GM21723 (cell line): Measurements from ENCODE around the gene SGMS1.
A peak's percentile ranks its signal among the peaks of the same experiment; 100 is the strongest.
"Not testable (repeated sequence)": the region's sequence is repeated elsewhere in the genome, so short reads cannot be mapped to it uniquely, and the experiment has no call there.

Experiments used
- ATAC-seq: cut with Tn5 transposase; IDR thresholded peaks from one replicate; pipeline ENCODE4 v1.9.1; 2021; ENCODE audit warnings: mild to moderate bottlenecking, moderate library complexity; ENCODE audit not compliant: unreplicated experiment

SGMS1 gene

DNA sequence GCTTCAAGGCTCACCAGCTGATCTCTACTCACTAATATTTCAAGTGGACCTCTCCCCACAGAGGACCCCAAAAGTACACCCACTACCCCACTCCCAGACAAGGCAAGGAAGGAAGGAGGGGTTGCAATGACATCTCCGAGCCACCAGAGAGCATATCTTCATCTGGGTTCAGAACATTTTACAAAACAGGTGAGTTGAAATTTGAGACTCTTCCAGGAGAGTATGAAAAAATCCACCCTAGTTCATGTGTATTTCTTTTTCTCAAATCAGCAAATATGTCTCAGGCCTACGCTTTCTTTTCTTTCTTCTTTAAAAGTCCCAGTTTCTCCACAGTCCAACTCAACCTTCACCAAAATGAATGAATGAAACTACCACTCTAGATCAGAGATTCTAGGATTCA is 61.9 kb downstream of the SGMS1 start:
- ATAC-seq = no peak

DNA sequence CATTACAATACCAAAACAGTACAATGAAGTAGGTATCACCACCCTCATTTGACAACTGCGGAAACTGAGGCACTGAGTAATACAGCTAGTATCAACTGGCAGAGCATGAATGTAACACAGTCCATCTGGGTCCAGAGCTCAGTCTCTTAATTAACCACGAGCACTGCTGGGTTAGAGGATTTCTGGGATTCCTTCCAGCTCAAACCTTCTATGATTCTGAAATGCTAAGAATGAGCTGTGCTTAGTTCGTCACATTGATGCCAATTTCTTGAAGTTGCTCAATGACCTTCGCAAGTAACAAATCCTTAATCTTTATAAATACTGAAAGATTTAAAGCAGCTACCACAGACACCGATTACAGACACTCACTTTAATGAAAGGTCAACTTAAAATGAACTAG is 62.5 kb downstream of the SGMS1 start:
- no peak for ATAC-seq

DNA sequence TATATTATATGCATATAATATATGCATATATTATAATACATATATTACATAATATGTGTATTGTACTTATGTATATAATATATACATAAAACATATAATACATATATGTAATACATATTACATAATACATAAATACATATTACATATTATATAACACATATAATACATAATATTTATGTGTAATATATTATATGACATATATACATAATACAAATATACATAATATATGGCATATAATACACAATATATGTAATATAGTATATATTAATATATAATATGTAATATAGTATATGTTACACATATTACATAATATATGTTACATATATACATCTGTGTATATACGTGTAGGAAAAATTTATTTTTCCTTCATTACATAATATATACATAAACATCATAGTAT is 63.4 kb downstream of the SGMS1 start:
- ATAC-seq = no peak

DNA sequence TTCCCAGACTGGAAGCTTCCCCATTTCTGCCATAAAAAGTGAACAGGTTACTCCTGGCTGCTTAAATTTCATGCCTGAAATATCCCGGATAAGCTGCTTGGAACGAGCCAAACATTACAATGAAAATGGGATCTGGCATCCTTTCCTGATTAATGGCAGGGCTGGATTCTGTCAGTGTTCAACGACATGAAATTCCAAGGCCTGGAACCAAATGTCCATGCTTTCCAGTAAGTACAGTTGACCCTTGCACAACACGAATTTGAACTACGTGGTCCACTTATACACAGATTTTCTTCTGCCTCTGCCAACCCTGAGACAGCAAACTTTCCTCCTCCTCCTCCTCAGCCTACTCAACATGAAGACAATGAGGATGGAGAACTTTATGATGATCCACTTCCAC is 65.4 kb downstream of the SGMS1 start:
- ATAC-seq = no peak

DNA sequence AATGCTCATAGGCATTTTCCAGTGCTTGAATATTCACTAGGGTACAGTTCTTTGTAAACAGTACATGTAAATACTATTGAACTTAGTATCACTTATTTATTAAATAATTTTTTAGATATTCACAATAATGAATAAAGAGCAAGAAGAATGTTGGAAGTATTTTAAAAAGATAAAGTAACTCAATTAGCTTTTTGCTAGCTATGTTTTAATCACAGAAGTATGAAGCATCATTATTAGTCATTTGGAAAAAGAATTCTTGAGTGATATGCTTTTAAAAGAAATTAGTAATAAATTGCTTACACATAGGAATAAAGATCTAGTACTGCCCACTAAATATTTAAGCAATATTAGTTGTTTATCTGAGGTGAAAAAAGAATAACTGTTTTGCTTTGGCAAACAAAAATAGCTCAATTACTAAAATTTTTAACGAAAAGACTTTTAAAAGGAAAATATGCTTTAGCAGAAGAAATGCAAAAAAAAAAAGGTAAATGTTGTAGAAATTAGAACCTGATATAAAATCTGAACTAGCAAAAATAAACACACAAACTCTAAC is 66.5 kb downstream of the SGMS1 start:
- no peak for ATAC-seq

DNA sequence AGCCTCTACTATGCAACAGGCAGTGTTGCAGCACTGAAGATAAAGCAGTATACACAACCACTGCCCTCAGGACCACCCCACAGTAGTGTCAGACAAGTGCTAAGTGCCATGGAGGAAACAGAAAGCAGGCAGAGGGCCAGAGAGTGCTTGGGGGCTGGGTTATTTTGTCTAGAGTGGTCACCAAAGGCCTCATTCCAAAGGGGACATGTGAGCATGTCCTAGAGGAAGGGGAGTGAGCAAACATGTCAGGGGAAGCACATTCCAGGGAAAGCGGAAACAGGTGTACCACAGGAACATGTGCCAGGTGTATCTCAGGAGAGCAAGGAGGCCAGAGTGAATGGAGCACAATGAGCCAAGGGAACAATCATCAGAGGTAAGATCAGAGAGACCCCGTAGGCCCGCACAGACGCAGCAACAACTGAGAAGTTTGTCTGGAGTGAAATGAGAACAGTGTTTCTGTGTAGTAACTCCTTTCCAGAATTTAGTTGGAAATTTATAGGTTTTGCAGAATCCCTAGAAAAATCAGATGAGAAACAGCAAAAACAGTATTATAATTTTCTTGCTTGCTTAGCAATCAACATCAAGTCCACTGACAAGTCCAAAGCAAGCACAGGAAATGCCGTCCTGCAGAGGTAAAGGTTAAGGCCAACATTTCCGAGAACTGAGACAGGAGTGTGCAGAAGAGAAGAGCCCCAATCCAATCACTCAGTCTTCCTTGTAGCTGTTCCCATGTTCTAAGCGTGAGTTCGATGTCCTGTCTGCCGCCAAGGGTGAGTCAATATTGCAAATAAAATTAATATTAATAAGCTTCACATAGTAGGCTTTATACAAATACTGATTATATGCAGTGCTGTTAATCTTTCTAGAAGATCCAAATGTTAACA is 67.3 kb downstream of the SGMS1 start:
- ATAC-seq = no peak

DNA sequence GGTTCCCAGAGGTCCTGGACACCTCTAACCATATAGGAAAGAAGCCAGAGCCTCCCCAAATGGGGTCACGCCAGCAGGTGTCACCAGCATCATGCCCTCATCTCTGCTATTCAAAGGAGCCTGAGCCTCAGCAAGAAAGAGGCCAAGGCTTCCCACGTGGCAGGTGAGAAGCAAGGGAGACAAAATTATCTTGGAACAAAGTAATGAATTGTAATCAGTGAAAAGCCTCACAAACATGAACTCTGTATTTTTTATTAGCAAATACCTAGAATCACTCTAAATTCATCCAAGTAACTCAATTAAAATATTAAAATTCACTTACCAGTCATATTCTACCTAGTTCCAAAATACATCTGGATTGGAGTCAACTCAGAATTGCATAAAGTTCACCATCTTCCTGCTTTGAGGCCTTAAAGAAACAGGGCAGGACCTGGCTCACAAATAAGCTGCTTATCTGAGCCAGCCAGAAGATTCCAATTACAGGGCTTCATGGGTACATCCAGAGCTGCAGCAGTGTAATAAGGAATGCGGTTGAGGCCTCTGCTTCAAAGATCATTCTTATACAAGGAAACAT is 68.7 kb downstream of the SGMS1 start:
- ATAC-seq = no peak

DNA sequence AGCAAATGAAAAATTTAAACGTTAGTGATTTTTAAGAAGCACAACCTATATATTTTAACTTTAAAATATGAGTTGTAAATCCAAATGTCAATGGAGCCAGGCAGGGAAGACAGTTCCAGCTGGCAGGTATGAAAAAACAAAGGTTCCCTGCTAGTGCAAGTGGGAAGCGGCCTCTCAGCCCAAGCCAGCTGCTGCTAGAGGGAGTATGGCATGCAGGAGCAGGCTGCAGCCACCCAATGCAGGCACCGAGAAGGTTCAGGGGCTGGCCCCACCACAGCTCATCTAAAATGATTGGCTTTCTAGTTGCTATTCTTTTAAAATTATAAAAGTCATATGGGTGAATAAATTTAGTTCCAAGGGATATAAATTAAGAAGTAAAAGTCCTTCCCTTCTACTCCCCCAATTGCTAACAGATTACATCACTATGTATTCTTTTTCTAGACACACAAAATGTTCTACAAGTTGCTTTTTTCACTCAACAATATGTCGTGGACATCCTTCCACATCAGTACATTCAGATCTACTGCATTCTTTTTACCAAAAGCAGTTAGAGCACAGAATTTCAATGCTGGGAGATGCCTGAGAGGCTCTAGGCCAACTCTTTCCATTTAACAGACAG is 69.3 kb downstream of the SGMS1 start:
- ATAC-seq = no peak

DNA sequence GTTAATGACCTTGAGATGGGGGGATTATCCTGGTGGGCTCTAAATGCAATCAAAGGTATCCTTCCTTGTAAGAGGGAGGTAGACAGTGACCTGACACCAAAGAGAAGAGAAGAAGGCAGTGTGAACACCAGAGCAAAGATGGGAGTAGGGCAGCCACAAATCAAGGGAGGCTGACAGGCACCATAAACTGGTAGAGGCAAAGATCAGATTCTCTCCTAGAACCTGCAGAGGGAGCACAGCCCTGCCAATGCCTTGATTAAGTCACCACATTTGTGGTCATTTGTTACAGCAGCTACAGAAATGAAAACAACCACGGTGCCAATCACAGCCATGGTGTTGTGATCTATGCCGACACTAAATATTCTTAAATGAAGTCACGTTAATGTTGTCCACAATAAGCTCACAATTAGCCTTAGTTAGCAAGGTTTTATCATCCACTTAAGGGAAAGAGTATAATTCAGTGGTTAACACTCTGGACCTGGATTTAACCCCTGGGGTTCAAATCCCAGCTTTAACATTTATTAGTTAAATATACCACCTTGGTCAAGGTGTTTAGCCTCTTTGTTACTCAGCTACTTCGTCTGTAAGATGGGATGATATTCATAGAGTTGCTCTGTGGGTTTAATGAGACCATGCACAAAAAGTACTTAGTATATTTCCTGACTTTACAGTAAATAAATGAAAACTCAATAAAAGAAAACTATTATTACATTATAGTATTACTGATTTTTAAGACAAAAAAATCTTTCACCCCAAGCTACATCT is 70.8 kb downstream of the SGMS1 start:
- peak; percentile 74 for ATAC-seq

DNA sequence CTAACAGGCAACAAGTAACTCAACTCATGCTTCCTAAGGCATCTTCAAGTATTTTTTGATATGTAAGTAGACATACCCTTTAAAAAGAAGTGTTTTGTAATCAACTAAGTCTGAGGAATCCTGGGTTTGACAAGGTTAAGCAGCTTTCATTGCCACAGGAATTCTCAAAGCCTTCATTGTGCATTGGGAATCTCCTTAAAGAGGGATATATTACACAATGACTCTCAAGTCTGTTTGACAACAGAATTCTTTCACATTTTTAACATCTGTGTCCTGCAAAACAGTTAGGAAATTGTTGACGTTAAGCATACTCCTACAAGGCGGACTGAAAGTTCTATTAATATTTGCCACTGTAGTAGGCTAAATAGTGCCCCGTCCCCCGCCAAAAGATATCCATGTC is 71.4 kb downstream of the SGMS1 start:
- ATAC-seq = no peak

DNA sequence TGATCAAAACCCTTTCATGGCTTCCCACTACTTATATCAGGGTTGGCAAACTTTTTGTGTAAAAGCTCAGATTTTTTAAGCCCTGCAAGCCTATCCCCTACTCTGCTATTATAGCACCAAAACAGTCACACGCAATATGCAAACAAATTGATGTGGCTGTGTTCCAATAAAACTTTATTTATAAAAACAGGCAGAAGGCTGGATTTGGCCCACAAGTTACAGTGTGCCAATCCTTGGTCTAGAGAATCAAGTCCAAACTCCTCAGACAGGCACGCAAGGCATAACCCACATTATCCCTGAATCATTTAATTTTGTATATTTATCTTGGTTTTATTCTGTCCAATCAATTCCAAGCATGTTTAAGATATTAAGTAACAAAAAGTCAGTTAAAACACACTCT is 71.9 kb downstream of the SGMS1 start:
- ATAC-seq = no peak

DNA sequence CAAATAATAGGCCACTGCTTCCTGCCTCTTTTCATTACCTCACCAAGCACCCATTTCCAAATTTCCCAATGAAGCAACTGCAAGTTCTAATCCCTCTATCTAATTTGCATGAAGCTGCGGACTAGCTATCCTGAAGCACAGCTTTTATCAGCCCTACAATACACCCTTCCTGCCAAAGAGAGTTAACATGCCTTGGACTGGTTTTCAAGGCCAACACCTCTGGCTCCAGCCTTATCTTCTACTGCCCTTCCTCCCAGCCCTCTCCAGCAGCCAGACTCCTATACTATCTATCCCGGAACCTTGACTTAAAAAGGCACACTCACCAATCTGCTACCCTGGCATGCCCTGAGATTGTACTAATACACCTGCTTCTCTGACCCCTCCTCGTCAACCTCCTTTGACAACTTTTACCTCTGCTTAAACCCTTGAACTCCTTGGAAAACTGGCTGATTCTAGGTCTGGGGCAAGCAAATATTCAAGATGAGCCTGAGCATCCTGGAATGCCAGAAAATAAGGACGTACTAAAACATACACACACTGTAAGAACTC is 73.4 kb downstream of the SGMS1 start:
- no peak for ATAC-seq

DNA sequence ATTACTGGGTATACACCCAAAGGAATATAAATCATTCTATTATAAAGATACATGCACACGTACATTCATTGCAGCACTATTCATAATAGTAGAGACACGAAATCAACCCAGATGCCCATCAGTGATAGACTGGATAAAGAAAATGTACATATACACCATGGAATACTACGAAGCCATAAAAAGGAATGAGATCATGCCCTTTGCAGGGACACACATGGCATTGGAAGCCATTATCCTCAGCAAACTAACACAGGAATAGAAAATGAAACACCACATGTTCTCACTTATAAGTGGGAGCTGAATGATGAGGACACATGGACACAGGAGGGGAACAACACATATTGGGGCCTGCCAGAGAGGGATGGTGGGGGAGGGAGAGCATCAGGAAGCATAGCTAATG is 74.6 kb downstream of the SGMS1 start:
- ATAC-seq = not testable (repeated sequence)

DNA sequence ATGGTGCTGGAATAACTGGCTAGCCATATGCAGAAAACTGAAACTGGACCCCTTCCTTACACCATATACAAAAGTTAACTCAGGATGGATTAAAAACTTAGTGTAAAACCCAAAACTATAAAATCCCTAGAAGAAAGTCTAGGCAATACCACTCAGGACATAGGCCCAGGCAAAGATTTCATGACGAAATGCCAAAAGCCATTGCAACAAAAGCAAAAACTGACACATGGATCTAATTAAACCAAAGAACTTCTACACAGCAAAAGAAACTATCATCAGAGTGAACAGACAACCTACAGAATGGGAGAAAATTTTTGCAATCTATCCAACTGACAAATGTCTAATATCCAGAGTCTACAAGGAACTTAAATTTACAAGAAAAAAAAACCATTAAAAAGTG is 75.3 kb downstream of the SGMS1 start:
- ATAC-seq = not testable (repeated sequence)

DNA sequence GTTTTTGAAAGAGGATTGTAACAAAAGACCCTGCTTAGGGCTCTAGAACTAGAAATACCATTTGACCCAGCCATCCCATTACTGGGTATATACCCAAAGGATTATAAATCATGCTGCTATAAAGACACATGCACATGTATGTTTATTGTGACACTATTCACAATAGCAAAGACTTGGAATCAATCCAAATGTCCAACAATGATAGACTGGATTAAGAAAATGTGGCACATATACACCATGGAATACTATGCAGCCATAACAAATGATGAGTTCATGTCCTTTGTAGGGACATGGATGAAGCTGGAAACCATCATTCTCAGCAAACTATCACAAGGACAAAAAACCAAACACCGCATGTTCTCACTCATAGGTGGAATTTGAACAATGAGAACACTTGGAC is 77.5 kb downstream of the SGMS1 start:
- not testable (repeated sequence) for ATAC-seq

DNA sequence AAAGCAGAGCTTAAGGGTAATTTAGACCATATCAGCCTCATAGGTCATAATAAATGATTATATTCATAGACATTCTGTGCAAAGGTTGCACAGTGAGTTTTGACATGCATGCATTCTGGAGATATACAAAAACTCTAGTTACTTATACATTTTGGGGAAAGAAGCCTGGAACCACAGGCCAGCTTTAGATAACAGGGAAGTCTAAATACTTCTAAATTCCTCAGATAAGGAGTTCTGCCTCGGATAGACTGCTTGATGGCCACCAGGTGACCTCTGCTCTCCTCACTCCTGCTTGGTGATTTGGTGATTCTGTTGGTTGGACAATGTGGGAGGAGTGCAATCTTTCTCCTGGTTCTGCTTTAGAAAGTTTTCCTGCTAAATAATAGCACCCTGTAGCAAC is 77.9 kb downstream of the SGMS1 start:
- no peak for ATAC-seq

DNA sequence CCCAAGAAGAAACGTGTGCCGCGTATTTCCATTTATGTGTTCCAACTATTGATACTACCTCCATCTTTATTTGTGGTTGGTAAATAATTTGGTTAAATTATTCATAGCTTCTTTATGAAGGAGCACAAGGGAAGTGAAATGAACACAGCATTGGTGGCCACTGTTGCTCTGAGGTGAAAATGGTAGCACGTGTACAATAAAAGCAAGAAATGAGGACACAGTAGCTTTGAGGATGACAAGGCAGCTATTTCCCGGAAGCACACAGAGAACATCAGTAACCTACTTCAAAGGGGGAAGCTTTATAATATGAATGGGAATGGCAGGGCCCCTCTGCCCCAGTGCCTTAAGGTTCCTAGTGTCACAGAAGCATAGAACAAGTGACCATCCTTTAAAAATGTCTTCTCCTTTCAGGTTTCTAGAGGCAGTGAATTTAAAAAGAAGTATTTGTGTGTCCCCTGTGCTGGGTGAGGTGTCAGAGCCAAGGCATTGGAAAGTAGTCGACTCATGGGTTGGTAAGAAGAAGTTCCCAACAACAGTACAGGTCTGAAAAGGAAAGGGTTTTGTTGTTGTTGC is 78.8 kb downstream of the SGMS1 start:
- ATAC-seq = no peak

DNA sequence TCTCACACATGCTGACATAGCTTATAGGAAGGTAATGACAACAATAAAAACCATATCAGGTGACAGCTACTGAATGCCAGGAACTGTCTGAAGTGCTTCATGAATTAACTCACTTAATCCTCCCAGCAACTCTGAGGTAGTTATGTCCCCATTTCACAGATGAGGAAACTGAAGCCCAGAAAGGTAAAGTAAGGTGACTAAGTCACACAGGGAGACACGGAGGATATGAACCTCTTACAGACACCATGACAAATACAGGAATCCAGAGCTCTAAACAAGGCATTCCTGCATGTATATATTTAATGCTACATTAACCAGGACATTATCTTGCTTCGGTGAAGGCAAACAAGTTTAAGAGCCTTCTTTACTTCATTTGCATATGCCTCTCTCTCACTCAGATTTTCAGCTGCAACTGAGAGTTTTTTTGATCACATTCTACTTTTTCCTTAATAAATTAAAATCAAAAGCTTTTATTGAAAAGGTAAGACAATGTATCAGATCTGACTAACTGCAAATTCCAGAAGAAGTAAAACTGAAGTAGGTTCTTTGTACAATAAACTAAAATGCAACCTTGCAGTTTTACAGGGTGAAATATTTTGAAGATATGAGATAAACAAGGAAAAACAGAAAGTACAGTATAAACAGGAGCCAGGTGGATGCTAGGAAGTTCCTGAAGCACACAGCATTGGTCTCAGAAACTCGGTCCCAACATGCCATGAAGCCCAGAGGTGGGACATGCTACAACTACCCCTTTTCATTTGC is 79.5 kb downstream of the SGMS1 start:
- no peak for ATAC-seq

DNA sequence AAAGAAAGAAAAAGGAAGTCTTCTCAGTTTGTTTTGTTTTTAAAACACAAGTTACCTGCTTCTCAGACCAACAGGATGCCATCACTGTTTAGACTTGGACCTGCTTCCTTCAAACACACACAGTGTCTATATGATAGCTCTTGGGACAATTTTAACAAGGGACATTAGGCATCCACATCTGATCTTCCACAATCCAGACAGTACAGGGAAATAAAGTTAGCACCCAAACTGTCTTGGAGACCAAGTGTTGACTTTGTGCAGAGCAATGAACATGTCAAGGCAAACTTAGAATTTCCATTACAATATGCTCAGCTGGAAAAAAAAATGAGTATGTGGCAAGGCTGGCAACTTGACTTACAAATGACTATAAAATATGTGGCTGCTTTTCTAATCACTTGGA is 80.9 kb downstream of the SGMS1 start:
- no peak for ATAC-seq

DNA sequence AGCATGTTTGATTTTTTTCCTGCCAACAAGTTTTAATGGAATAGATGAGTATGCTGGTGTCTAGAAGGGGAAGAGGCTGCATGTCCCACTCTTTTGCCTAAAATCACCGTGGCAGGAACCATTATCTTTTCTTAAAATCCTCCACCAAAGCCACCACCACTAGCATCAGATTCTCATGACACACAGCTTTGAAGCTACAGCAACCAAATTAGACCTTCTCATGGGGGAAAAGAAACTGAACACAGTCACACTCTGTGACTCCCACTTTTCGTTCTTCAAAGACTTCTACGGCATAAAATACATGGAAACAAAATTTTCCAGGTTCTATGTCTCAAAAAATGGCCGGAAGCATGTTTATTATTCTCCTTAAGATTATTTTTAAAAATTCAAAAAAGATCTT is 81.8 kb downstream of the SGMS1 start:
- ATAC-seq = peak; percentile 48
